Tongue (tissue), 2 donors: ENCODE measurements around the gene TREML2. TPM values are rescaled to one million over a fixed set of nuclear protein-coding genes. Genes with fewer than 3 reads are reported as not detected.

Source experiments
- small RNA-seq: library from RNA; depleted of rRNA; stranded (forward); fragments of <200 nt; gene quantifications from one replicate; pipeline ENCODE3, GENCODE V24; 2014; ENCODE audit warnings: low replicate concordance
- total RNA-seq: library from RNA; depleted of rRNA; stranded (reverse); fragments of >200 nt; gene quantifications from one replicate; pipeline ENCODE4 v1.2.3, GENCODE V29; 2014

TREML2 gene
- total RNA-seq, 1 donor from 2014 or later: 0.10 TPM

Small RNA genes within 50 kb of the gene (small RNA-seq; reads per million reads assigned to genes)
- gene AL391903.2: not detected
- 0.13 reads per million for gene RNA5SP207

Other genes starting within 250 kb of the TREML2 start
- gene UNC5CL, start 161.9 kb downstream of the TREML2 start, total RNA-seq: 3.0 TPM
- gene TSPO2, start 158.7 kb downstream of the TREML2 start, total RNA-seq: 1.4 TPM
- gene APOBEC2, start 147.9 kb downstream of the TREML2 start, total RNA-seq: 552 TPM
- 8.3 TPM for gene OARD1, start 128.8 kb downstream of the TREML2 start, total RNA-seq
- gene NFYA, start 128.2 kb downstream of the TREML2 start, total RNA-seq: 27.8 TPM
- gene TREML1, start 46.8 kb downstream of the TREML2 start, total RNA-seq: not detected
- not detected for gene TREM2, start 38.0 kb downstream of the TREML2 start, total RNA-seq
- not detected for gene TREML4, start 27.2 kb upstream of the TREML2 start, total RNA-seq
- gene TREM1, start 85.5 kb upstream of the TREML2 start, total RNA-seq: 1.7 TPM
- gene NCR2, start 134.5 kb upstream of the TREML2 start, total RNA-seq: not detected